HG02970 (cell line): Measurements from ENCODE around the gene UBXN6.

Experiments used
- ATAC-seq: cut with Tn5 transposase; IDR thresholded peaks from one replicate; pipeline ENCODE4 v1.9.1; 2021; ENCODE audit warnings: mild to moderate bottlenecking, moderate library complexity, moderate number of reproducible peaks; ENCODE audit not compliant: unreplicated experiment, low FRiP score

UBXN6 gene

GRCh38 chr19:4494691-4495064 lies 37.1 kb upstream of the UBXN6 start:
- no peak for ATAC-seq

DNA sequence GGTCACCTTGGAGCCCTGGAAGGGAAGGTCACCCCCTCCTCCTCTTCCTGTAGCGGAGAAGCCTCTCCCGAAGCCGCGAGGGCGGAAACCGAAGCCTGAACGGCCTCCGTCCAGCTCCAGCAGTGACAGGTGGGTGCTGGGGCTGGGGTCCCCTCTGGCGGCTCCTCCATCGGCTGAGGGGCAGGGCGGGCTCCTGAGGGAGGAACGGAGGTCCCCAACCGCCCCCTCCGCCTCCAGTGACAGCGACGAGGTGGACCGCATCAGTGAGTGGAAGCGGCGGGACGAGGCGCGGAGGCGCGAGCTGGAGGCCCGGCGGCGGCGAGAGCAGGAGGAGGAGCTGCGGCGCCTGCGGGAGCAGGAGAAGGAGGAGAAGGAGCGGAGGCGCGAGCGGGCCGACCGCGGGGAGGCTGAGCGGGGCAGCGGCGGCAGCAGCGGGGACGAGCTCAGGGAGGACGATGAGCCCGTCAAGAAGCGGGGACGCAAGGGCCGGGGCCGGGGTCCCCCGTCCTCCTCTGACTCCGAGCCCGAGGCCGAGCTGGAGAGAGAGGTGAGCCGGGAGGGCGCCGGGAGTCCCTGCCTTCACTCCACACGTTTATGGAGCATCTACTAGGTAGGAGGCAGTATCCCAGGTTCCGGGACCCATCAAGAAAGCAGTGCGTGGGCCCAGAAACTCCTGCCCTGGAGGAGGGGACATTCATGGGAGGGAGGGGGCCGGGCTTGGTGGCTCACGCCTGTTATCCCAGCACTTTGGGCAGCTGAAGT lies 36.5 kb upstream of the UBXN6 start:
- ATAC-seq: no peak

DNA sequence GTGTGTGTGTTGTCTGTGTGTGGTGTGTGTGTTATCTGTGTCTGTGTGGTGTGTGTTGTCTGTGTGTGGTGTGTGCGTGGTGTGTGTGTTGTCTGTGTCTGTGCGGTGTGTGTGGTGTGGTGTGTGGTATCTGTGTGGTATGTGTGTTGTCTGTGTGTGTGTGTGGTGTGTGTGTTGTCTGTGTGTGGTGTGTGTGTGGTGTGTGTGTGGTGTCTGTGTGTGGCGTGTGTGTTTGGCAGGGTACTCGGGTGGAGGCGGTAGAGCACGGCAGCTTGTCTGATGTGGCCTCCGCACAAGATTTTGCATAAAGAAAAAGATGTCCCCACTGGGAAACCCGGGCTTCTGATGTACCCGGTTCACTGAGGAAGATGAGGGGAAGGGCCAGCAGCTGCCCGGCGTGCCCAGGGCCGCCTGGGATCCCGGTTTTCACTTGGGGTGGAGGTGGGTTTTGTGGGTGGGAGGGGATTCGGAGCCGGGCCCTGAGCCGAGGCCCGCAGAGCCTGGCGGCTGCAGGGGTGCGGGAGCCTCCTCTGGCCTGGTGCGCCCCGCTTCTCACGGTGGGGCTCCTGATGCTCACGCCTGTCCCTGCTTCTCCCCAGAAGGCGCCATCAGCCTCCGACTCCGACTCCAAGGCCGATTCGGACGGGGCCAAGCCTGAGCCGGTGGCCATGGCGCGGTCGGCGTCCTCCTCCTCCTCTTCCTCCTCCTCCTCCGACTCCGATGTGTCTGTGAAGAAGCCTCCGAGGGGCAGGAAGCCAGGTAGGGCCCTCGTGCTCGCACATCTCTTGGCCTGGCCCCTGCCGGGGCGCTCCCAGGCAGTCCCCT lies 35.7 kb upstream of the UBXN6 start:
- no peak for ATAC-seq

GRCh38 chr19:4492337-4493103 lies 34.9 kb upstream of the UBXN6 start:
- no peak for ATAC-seq

- ATAC-seq: no peak
Observed at GRCh38 chr19:4491446-4491845, 33.9 kb upstream of the UBXN6 start.

DNA sequence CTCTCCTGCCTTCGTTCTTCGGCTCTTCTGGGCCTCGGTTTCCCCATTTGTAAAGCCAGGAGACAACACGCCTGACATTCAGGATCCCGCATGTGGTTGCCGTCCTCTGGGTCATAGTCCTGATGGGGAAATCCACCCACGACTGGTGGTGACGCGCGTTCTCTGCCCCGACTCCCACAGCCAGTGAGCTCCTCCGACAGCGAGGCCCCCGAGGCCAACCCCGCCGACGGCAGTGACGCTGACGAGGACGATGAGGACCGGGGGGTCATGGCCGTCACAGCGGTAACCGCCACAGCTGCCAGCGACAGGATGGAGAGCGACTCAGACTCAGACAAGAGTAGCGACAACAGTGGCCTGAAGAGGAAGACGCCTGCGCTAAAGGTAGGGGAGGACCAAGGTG lies 30.9 kb upstream of the UBXN6 start:
- ATAC-seq: no peak

- no peak for ATAC-seq
Observed at GRCh38 chr19:4487572-4487971, 30.0 kb upstream of the UBXN6 start.

DNA sequence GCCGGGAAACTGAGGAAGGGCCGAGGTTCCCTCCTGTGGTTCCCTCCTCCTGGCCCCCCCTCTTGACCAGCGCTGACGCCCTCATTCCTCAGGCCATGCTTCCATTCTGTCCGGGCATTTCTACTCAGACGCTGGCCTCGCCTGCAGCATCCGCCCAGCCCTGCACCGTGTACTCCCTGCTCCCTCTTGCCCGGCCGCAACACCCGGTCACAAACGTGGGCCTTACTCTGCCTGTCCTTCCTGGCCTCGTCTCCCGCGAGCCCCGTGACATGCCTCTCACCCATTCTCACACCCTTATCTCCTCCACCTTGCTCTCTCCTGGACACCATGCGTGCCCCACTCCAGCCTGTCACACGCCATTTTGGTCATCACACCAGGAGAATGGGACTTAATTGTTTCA lies 25.8 kb upstream of the UBXN6 start:
- ATAC-seq: no peak

DNA sequence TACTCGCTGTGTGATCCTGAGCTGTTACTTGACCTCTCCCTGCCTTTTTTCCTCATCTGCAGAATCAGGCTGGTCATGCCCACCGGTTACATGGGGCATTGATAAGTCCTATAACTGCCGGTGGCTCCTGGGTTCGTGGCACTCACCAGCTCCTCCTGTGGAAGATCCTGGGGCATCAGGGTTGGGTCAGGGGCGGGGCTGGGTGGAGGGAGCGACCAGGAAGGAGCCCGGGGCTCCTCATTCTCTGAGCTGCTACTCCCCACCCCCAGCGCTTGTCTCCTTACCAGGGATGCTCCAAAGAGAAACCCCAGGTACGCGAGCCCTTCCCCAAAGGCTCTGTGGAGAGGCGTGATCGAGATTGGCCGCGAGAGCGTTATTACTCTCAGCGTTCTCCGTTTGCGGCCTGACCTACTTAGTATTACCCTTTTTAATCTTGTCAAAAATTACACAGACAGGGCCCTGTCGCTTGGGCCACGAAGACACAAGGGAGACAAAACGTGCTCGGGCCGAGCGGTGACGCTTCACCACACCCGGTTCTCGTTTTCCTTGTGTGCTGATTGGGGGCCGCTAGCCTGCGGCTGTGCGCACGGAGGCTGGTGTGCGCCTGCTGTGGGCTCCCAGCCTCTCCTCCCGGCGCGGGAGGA lies 25.2 kb upstream of the UBXN6 start:
- no peak for ATAC-seq

DNA sequence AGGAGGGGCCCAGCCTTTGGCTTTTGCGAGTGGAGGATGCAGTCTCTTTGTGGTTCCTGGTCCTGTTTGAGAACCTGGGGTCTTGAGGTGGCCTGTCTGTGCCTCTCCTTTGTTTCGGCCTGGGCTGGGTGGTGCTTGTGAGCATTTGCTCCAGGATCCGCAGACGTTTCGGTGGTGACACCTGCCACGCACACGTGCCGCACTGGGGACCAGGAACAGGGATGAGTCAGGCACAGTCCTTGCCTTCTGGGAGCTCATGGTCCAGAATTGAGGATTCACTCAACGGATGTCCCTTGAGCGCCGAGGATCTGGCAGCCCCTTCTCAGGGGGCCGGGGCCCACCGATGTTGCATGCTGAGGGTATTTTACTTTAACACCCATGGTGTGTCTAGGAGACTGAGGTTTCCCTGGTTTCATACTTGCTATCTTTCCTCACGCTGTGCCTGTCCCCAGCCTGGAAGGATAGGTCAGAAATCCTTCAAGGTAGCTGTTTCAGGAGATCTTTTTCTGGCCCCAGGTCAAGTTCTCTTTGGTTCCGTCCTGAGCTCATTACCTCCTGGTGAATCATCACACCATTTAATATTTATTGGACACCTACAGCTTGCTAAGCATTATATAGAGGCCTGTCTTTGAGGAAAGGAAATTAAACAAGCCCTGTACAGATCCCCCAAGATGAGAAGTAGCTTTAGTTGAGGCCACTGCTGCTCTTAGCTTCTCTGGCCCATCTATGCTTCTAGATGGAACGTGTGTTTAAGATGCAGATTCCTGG lies 19.6 kb upstream of the UBXN6 start:
- ATAC-seq: no peak

- ATAC-seq: no peak
Observed at GRCh38 chr19:4474514-4475022, 17.0 kb upstream of the UBXN6 start.

- no peak for ATAC-seq
Observed at GRCh38 chr19:4473763-4474513, 16.3 kb upstream of the UBXN6 start.

GRCh38 chr19:4473011-4473762 lies 15.6 kb upstream of the UBXN6 start:
- ATAC-seq: no peak

DNA sequence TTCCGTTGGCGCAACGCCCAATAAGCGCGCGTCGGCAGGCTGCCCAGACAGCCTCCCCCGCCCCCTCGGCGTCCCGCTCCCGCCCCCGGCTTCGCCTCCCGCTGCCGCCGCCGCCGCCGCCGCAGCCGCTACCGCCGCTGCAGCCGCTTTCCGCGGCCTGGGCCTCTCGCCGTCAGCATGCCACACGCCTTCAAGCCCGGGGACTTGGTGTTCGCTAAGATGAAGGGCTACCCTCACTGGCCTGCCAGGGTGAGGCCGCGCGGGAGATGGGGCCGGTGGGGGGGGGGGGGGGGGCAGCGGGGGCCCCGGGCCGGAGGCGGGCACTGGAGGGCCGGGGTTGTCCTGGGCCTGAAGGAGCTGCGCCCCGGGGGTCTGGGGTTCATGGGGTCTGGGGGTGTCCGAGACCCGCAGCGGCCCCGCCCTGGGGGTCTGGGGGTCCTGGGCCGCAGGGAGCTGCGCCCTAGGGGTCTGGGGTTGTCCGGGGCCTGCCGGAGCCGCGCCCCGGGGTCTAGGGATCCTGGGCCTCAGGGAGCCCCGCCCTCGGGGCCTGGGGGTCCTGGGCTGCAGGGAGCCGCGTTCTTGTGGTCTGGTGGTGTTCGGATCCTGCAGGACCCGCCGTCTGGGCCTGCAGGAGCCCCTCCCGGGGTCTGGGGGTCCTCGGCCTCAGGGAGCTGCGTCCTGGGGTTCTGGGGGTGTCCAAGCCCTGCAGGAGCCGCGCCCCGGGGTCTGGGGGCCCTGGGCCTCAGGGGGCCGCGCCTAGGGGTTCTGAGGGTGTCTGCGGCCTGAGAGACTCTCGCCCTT lies 14.8 kb upstream of the UBXN6 start, which contains the start of gene HDGFL2:
TSS of gene HDGFL2 (plus strand) at position 124 of the 801 bp plus-strand sequence. CDS start at position 178, 54 bp downstream.
- ATAC-seq: no peak

DNA sequence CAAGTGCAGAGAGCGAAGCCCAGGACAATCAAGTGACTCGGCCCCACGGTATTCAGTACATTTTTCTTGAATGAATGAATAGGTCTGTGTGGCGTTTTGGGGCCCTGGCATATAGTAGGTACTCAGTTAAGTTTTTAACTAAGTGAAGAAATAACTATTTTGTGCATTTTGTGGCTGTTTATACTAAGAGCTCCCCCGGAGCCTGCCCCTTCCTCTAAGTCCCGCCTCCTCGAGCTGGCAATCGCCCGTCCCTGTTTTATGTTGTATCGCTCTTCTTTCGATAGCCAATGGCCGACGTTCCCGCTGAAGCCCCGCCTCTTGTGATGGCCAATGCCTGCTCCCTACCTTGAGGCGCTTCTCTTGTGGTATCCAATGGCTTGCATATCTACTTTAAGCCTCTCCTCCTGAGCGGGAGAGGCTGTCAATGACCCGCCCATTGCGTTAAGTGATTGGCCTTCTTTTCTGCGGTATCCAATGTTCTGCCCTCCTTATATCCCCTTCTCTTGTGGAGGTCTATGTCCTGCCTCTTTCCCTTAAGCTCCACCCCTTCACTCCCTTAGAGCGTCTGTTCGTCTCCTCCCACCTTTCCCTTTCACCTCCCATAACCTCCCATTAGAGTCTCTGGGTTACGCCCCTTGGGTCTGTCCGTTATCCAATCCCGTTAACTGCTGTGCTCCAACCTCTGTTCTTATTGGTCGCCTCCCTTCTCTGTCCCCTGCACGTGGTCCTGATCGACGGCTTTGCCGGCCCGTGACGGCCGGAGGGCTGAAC lies 14.0 kb upstream of the UBXN6 start:
- peak; percentile 79 for ATAC-seq

- no peak for ATAC-seq
Observed at GRCh38 chr19:4467835-4468234, 10.2 kb upstream of the UBXN6 start.
